Frontal cortex (tissue), 4 donors: ENCODE data around the gene ZNF652. TPM values are rescaled to one million over a fixed set of nuclear protein-coding genes. Genes with fewer than 3 reads are reported as not detected.

Experiments
- DNase-seq, 2 donors: peaks; one replicate each; pipeline ENCODE4 v3.0.0; 2012; ENCODE audit warnings: low spot score in 2 of 2
- FAIRE-seq: peaks from 2 replicates; lab custom pipeline; 2012; peaks lifted over from hg19 to GRCh38; lab: Jason Lieb, UNC
- small RNA-seq: library from RNA; depleted of rRNA; stranded (forward); fragments of <200 nt; gene quantifications from one replicate; pipeline ENCODE3, GENCODE V24; 2014
- total RNA-seq: library from RNA; depleted of rRNA; stranded (reverse); fragments of >200 nt; gene quantifications from one replicate; pipeline ENCODE4 v1.2.3, GENCODE V29; 2014
- donor health status: control.
- donor health status: control.
- donor health status: control.

The ZNF652 gene
- total RNA-seq, 1 donor from 2014 or later: 28.5 TPM

- DNase-seq (no peak), FAIRE-seq (no peak)
These were observed 117.2 kb downstream of the ZNF652 start for GRCh38 chr17:49244839-49245238.

Small RNA genes lying within 50 kb of the gene (small RNA-seq; reads per million reads assigned to genes)
- gene MIR6129: not detected

Other genes starting within 250 kb of the ZNF652 start
- not detected for gene B4GALNT2, start 229.5 kb downstream of the ZNF652 start, total RNA-seq
- gene GNGT2, start 151.7 kb downstream of the ZNF652 start, total RNA-seq: not detected
- gene ABI3, start 151.5 kb downstream of the ZNF652 start, total RNA-seq: 0.41 TPM
- gene PHOSPHO1, start 131.5 kb downstream of the ZNF652 start, total RNA-seq: 1.6 TPM
- 47.7 TPM for gene PHB1, start 52.6 kb upstream of the ZNF652 start, total RNA-seq
- 3.3 TPM for gene NGFR, start 133.0 kb upstream of the ZNF652 start, total RNA-seq
- gene NXPH3, start 213.6 kb upstream of the ZNF652 start, total RNA-seq: 7.7 TPM